Activated T-cell treated with anti-CD3 and anti-CD28 coated beads, Interleukin-2, amount 50 U/mL, for 48 hours (primary cell): ENCODE results near the gene UIMC1.
A peak's percentile ranks its signal among the peaks of the same experiment; 100 is the strongest.
"Not testable (repeated sequence)": the region's sequence is repeated elsewhere in the genome, so short reads cannot be mapped to it uniquely, and the experiment has no call there.

Experiments
- DNase-seq, 2 experiments: peaks; one replicate each; pipeline ENCODE4 v3.0.0-alpha.2; 2020

The UIMC1 gene

GRCh38 chr5:177005619-177006264 lies 837 bp downstream of the UIMC1 start:
- peak; percentile 79 to 82 for DNase-seq

GRCh38 chr5:177004961-177005360 lies 1.6 kb downstream of the UIMC1 start:
- DNase-seq, result no peak

- DNase-seq, result no peak
Observed at GRCh38 chr5:177003649-177004048, 2.9 kb downstream of the UIMC1 start.

GRCh38 chr5:176999526-176999925 lies 7.1 kb downstream of the UIMC1 start:
- DNase-seq, result not testable (repeated sequence)

GRCh38 chr5:176998828-176999227 lies 7.8 kb downstream of the UIMC1 start:
- no peak for DNase-seq

GRCh38 chr5:176996780-176997179 lies 9.8 kb downstream of the UIMC1 start:
- DNase-seq, result no peak

- no peak for DNase-seq
Observed at GRCh38 chr5:176995896-176996767, 10.4 kb downstream of the UIMC1 start.

GRCh38 chr5:176995122-176995490 lies 11.5 kb downstream of the UIMC1 start:
- DNase-seq, result no peak

- no peak for DNase-seq
Observed at GRCh38 chr5:176994460-176995121, 12.0 kb downstream of the UIMC1 start.

GRCh38 chr5:176993081-176993480 lies 13.5 kb downstream of the UIMC1 start:
- DNase-seq, result not testable (repeated sequence)

- no peak for DNase-seq
Observed at GRCh38 chr5:176987583-176987982, 19.0 kb downstream of the UIMC1 start.

GRCh38 chr5:176986280-176986679 lies 20.3 kb downstream of the UIMC1 start:
- DNase-seq, result no peak

GRCh38 chr5:176985516-176985915 lies 21.1 kb downstream of the UIMC1 start:
- peak in 1 of 2 experiments; percentile 30 for DNase-seq

- DNase-seq, result not testable (repeated sequence)
Observed at GRCh38 chr5:176984176-176984575, 22.4 kb downstream of the UIMC1 start.

GRCh38 chr5:176983593-176983992 lies 23.0 kb downstream of the UIMC1 start:
- not testable (repeated sequence) for DNase-seq

- not testable (repeated sequence) for DNase-seq
Observed at GRCh38 chr5:176983112-176983511, 23.5 kb downstream of the UIMC1 start.

GRCh38 chr5:176980818-176981217 lies 25.8 kb downstream of the UIMC1 start:
- DNase-seq, result no peak

GRCh38 chr5:176979669-176980068 lies 26.9 kb downstream of the UIMC1 start:
- DNase-seq, result no peak

- no peak for DNase-seq
Observed at GRCh38 chr5:176965633-176966032, 40.9 kb downstream of the UIMC1 start.

GRCh38 chr5:176959051-176959450 lies 47.5 kb downstream of the UIMC1 start:
- no peak for DNase-seq

- DNase-seq, result no peak
Observed at GRCh38 chr5:176956756-176957155, 49.8 kb downstream of the UIMC1 start.

GRCh38 chr5:176955895-176956294 lies 50.7 kb downstream of the UIMC1 start:
- no peak for DNase-seq

GRCh38 chr5:176954050-176954449 lies 52.5 kb downstream of the UIMC1 start:
- DNase-seq, result no peak
